Nephron progenitor cell (in vitro differentiated cells): ENCODE measurements around the gene RIC1.
A peak's percentile ranks its signal among the peaks of the same experiment; 100 is the strongest.

ENCODE experiments used
- DNase-seq: peaks from one replicate; pipeline ENCODE4 v3.0.0; 2021
- H3K27ac Mint-ChIP-seq: 2 replicates; pipeline ENCODE4 v1.8.0; 2021; ENCODE audit warnings: mild to moderate bottlenecking, moderate library complexity, mixed read lengths
- H3K27me3 Mint-ChIP-seq: 2 replicates; pipeline ENCODE4 v1.8.0; 2021; ENCODE audit warnings: mild to moderate bottlenecking, low read depth, mixed read lengths; ENCODE audit not compliant: poor library complexity
- H3K36me3 Mint-ChIP-seq: 2 replicates; pipeline ENCODE4 v1.8.0; 2021; ENCODE audit warnings: low read depth, mixed read lengths
- H3K4me1 Mint-ChIP-seq: 2 replicates; pipeline ENCODE4 v1.8.0; 2021; ENCODE audit warnings: mixed read lengths
- H3K4me3 Mint-ChIP-seq: 2 replicates; pipeline ENCODE4 v1.8.0; 2021; ENCODE audit warnings: mild to moderate bottlenecking, moderate library complexity, mixed read lengths
- H3K9me3 Mint-ChIP-seq: 2 replicates; pipeline ENCODE4 v1.8.0; 2021; ENCODE audit warnings: mild to moderate bottlenecking, moderate library complexity, mixed read lengths
- CTCF ChIP-seq: fragments of 200-600 bp; sonication (generic); IDR thresholded peaks from 2 replicates; pipeline ENCODE4 v1.5.0; 2021; ENCODE audit warnings: antibody characterized with exemption

The RIC1 gene

GRCh38 chr9:5736563-5737346, 107.8 kb downstream of the RIC1 start:
- Mint-ChIP-seq H3K4me3 (no peak overlapping the region), H3K36me3 (peaks cover 71% of the 10 kb centered on the region), H3K27me3 (no peaks in the 10 kb centered on the region), H3K4me1 (no peaks in the 10 kb centered on the region), H3K27ac (no peak overlapping the region), H3K9me3 (peaks cover 8% of the 10 kb centered on the region)
- DNase-seq, result no peak
- TF ChIP-seq CTCF, result no peak

GRCh38 chr9:5743109-5743508, 114.2 kb downstream of the RIC1 start:
- TF ChIP-seq CTCF, result no peak
- Mint-ChIP-seq H3K9me3 (peaks cover 8% of the 10 kb centered on the region), H3K36me3 (peaks cover 71% of the 10 kb centered on the region)

GRCh38 chr9:5748438-5748837, 119.5 kb downstream of the RIC1 start:
- Mint-ChIP-seq H3K36me3 (peaks cover 54% of the 10 kb centered on the region), H3K27ac (no peak overlapping the region), H3K27me3 (peaks cover 3% of the 10 kb centered on the region)

More at GRCh38 chr9:5743109-5743508, 114.2 kb downstream of the RIC1 start:
- H3K4me3 Mint-ChIP-seq, result no peak overlapping the region
- no peak overlapping the region for H3K27ac Mint-ChIP-seq
- H3K27me3 Mint-ChIP-seq, result peaks cover 3% of the 10 kb centered on the region
- no peak for DNase-seq
- no peaks in the 10 kb centered on the region for H3K4me1 Mint-ChIP-seq

GRCh38 chr9:5749306-5749705, 120.4 kb downstream of the RIC1 start:
- peaks cover 52% of the 10 kb centered on the region for H3K36me3 Mint-ChIP-seq
- TF ChIP-seq CTCF, result no peak
- no peak overlapping the region for H3K27ac Mint-ChIP-seq
- H3K4me3 Mint-ChIP-seq, result no peak overlapping the region
- H3K9me3 Mint-ChIP-seq, result no peaks in the 10 kb centered on the region
- no peaks in the 10 kb centered on the region for H3K4me1 Mint-ChIP-seq
- no peak for DNase-seq
- peaks cover 3% of the 10 kb centered on the region for H3K27me3 Mint-ChIP-seq

More at GRCh38 chr9:5748438-5748837, 119.5 kb downstream of the RIC1 start:
- no peak for DNase-seq
- TF ChIP-seq CTCF, result no peak
- Mint-ChIP-seq H3K9me3 (no peaks in the 10 kb centered on the region), H3K4me3 (no peak overlapping the region), H3K4me1 (no peaks in the 10 kb centered on the region)

GRCh38 chr9:5750569-5750968, 121.7 kb downstream of the RIC1 start:
- H3K27me3 Mint-ChIP-seq, result peaks cover 3% of the 10 kb centered on the region
- no peaks in the 10 kb centered on the region for H3K4me1 Mint-ChIP-seq
- H3K4me3 Mint-ChIP-seq, result no peak overlapping the region
- no peak for DNase-seq
- TF ChIP-seq CTCF, result no peak
- H3K9me3 Mint-ChIP-seq, result no peaks in the 10 kb centered on the region
- peaks cover 44% of the 10 kb centered on the region for H3K36me3 Mint-ChIP-seq
- H3K27ac Mint-ChIP-seq, result no peak overlapping the region

GRCh38 chr9:5756633-5757032, 127.7 kb downstream of the RIC1 start:
- DNase-seq, result no peak
- TF ChIP-seq CTCF, result no peak
- Mint-ChIP-seq H3K27me3 (no peaks in the 10 kb centered on the region), H3K27ac (peak overlapping the region; percentile 6), H3K4me1 (no peaks in the 10 kb centered on the region), H3K9me3 (no peaks in the 10 kb centered on the region), H3K36me3 (peaks cover 49% of the 10 kb centered on the region), H3K4me3 (no peak overlapping the region)
